Stimulated activated CD4-positive, alpha-beta T cell treated with anti-CD3 and anti-CD28 coated beads, Interleukin-1b, Interleukin-23, amount 100 ng/mL, for 24 hours (primary cell): ENCODE data around the gene SLC25A21.

Experiments
- DNase-seq, 4 experiments: peaks; one replicate each; pipeline ENCODE4 v3.0.0-alpha.2; 2020; ENCODE audit warnings: low read depth in 4 of 4, low spot score in 1 of 4

SLC25A21 gene

DNA sequence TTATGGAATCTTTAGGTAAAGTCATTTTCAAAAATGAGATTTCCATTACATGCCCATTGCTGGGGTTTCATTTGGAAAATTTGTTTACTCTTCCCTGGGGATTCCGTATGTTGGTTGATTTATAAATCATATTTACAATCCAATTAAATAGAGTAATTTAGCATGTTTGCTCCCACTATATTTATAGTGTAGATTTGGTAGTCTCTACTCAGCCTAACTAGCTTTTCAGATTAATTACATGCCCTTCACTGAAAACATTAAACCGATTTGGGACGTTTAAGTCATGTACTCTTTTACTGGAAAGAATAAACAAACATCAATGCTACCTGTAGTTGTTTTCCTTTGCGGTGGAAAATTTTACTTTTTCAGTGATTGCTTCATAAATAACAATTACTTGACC lies 500.3 kb downstream of the SLC25A21 start:
- DNase-seq, result no peak

DNA sequence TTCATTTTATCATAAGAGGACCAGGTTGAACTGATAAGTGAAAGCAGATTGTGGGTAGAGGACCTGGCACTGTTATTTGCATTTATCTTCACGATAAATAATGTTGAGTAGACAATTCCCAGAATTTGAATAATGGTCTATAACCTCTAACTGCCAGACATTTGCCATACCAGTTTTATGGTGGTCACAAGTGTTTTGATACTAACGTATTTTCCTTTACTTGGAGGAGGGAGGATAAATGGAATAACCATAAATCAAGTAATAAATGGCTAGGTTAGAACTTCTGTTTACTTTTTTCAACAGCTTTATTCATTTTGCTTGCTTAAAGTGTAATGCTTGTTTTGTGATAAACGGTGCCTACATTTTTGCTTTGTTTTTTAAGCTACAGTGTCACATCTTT lies 501.3 kb downstream of the SLC25A21 start:
- no peak for DNase-seq

DNA sequence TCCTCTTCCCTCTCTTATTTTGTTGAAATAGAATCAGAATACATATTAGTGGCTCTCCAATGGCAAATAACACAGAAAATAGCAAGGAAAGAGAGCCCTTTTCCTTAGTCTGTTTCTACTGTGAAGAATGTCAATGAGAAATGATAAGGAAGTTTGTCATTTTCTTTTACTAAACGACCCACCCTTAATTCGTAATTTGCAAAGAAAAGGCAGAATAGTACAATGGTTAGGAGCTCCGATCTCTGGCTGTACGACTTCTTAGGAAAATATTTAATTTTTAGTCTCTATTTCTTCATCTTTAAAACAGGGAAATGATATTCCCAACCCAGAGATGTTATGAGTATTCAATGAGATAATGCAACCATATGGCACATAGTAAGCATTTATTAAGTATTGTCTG lies 504.7 kb downstream of the SLC25A21 start:
- DNase-seq, result no peak

DNA sequence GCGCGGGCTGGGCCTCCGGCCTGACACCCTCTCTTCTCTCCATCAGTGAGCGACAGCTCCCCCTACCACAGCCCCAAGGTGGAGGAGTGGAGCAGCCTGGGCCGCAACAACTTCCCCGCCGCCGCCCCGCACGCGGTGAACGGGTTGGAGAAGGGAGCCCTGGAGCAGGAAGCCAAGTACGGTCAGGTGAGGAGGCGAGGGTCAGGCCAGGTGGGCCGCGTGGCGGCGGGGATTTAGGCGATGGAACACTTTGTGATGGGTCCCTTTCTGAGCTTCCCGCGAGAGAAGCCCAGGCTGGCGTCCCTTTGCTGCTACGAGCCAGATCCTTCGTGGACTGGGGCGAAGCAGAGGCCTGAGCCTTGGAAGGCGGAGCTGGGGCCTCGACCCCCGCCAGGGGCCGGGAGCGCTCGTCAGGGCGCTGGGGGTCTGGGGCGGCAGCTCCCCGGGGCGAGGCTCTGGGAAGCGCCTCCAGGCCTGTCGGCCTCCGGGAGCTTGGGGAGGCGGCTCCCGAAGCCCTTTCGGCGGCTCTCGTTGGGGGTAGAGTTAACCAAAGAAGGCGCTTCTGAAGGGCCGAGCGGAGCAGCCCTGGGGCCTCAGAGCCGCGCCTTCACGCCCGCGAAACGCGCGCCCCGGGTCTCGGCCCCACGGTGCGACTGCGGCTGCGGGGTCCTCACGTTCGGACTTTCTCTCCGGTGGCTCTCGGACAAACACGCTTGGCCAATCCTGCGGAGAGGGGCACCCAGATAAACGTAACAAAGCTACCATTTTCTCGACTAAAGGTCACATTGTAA lies 505.8 kb downstream of the SLC25A21 start:
- no peak for DNase-seq

DNA sequence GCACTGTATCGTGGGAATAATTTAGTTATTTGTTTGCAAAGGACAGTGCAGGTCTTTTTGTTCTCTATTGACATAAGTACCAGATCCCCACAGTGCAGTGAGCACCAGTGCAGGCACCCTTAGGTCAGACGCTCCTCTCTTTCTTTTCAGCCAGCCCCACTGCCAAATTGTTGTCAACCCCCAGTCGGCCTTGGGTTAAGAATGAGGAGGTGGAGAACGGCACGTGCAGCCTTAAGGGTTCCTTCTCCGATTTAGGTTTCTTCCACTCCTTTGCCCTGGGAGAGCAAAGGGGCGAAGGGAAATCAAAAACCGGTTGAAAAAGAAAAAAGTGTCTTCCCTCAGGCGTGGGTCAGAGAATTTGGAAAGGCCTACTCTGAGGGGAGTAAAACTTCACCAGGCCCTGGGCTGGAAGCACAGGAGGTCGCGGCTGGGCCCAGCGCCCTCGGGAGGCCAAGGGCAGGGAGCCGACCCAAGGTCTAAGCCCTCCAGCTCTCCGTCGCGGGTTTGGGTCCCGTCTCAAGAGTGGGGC lies 506.5 kb downstream of the SLC25A21 start:
- no peak for DNase-seq

DNA sequence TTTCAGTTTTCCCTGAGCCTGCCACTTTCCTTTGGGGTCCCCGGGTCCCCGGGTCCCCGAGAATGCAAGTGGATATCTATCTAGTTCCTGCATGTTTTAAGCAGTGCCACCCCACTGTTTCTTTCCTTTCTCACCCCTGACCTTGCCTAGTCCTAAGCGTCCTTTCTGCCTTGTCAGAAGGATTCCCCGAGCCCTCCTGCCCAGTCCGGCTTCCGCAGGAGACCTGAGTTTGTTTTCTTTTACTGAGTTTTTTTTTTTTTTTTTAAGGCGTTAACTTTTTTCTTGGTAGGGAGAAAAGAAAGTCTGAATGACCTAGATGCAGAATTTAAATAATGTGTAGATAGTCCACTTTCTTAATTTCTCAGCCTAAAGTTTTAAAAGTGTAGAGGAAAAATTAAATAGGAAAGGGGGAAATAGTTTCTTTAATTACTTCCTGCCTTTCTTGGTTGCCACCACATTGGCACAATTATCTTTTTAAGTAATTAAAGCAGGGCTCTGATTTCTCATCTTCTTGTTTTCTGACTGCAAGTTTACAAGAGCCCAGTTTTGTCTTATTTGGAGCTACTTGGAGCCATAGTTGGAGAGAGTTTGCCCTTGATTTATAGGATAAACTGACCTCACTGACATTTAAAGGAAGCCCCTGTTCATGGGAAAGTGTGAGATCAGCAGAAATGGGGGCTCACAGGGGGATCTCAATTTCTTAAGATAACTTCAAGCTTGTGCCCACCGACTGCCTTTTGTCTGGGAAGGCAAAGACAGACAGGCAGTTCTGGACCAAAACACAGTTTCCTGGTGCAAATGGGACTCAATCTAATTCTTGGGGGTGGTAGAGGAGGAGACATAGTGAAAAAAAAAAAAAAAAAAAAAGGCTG lies 507.8 kb downstream of the SLC25A21 start:
- DNase-seq, result no peak

DNA sequence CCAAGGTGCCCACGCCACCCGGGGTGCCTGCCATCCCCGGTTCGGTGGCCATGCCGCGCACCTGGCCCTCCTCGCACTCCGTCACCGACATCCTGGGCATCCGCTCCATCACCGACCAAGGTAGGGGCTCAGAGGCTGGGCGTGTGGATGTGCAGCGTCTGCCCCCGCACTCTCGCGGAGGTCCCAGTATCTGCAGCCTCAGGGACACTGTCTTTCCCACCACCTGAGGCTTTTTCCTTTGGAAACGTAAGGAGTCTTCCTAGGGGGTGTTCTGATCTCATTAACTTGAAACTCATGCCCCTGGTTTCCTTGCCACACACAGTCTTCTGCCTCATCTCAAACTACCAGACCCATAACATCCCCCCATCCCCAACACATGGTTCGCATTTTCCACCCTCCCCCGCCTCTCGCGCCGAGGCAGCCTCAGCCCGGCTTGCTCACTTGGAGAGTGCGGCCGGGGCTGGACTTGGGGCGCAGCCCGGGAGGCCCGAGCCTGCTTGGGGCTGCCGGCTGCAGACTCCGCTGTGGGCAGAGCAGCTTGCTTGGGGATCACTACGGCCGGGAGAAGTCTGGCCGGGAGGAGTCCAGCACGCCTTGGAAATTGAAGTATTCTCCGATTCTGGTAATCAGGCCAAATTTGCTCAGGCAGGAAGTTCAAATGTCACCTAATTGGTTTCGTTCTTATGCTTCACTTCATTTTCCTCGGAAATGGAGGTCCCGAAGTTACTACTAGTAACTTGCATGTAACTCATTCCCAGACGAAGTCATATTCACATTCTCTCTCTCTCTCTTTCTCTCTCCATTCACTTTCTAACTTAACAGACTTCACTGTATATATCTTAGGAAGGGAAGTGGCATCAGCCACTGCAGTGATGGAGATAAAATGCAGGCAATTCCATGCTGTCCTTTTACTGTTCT lies 508.7 kb downstream of the SLC25A21 start:
- DNase-seq, result no peak

DNA sequence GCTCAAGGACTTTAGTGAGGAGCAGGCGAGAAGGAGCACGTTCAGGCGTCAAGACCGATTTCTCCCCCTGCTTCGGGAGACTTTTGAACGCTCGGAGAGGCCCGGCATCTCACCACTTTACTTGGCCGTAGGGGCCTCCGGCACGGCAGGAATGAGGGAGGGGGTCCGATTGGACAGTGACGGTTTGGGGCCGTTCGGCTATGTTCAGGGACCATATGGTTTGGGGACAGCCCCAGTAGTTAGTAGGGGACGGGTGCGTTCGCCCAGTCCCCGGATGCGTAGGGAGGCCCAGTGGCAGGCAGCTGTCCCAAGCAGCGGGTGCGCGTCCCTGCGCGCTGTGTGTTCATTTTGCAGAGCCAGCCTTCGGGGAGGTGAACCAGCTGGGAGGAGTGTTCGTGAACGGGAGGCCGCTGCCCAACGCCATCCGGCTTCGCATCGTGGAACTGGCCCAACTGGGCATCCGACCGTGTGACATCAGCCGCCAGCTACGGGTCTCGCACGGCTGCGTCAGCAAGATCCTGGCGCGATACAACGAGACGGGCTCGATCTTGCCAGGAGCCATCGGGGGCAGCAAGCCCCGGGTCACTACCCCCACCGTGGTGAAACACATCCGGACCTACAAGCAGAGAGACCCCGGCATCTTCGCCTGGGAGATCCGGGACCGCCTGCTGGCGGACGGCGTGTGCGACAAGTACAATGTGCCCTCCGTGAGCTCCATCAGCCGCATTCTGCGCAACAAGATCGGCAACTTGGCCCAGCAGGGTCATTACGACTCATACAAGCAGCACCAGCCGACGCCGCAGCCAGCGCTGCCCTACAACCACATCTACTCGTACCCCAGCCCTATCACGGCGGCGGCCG lies 509.6 kb downstream of the SLC25A21 start:
- DNase-seq, result no peak

DNA sequence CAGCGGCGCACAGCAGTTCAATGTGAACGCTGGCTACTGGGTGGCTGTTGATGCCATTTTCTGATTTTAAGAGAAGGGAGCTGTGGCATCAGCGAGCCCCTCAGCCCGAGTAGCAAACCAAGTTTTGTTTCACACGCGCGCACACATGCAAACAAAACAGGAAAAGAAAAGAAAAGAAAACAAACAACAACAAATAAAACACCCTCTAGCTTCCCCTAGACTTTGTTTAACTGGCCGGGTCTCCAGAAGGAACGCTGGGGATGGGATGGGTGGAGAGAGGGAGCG lies 510.2 kb downstream of the SLC25A21 start:
- DNase-seq, result no peak

DNA sequence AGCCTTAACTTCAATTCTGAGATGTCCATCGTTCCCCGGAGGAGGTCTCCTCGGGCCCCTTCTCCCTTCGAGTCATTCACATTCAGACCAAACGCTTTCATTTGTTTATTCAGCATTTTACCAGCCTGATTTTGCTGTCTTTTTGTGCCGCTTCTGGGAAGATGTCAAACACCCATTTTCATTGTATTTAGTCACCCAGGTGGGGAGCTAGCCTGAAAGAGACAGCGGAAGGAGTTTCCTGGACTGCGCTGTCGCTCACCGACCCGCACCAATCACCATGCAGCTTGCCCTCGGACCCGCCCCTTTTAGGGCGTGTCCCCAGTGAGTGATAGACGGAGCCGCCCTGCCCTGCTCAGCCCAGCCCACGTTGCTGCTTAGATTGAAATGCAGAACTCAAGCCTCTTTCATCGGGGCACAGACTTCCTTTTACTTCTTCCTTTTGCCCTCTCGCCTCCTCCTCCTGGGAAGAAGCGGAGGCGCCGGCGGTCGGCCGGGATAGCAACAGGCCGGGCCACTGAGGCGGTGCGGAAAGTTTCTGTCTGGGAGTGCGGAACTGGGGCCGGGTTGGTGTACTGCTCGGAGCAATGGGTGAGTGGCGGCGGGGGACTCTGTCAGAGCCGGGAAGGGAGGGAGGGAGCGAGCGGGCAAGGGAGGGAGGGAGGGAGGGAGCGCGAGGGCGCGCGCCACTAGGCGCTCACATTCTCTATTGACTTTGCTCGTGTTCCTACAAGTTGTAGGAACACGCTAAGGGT lies 510.7 kb downstream of the SLC25A21 start, which contains the start of gene PAX9:
Gene PAX9 (plus strand): TSS at position 355 of the 752 bp plus-strand sequence. CDS start 230 bp downstream, at position 585.
- peak in 1 of 4 experiments; percentile 34 for DNase-seq

DNA sequence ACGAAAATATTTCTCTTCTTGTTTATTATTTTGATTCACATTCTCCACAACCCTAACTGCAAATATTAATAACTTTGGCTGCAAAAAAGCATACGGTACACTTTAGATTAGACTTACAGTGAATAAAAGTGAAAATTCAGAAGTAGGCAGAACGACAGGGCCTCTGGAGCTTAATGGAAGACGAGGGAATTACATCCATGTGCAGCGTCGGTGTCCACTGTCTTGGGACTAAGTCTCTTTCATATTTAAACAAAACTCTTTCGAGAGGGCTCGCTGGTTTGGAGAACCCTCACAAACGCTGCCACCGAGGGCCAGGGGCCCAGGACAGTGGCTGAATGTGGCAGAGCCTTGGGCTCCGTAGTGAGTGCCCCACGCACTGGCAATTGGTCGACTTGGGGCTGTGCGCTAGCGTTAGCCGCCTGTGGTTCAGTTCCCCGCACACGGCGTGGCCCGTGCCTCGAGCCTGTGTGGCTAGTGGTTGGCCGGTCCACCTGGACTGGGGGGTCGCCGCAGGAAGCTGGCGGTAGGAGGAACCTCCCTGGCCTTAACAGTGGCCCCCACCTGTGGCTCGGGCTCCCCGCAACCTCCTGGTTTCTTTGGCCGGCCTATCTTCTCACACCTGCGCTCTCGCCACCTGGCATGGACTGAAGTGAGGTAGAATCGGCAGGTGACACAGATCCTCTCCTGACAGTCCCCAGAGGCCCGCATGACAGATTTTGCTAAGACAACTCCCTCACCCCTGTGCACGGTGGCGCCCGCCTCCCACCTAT lies 511.5 kb downstream of the SLC25A21 start:
- DNase-seq, result no peak

DNA sequence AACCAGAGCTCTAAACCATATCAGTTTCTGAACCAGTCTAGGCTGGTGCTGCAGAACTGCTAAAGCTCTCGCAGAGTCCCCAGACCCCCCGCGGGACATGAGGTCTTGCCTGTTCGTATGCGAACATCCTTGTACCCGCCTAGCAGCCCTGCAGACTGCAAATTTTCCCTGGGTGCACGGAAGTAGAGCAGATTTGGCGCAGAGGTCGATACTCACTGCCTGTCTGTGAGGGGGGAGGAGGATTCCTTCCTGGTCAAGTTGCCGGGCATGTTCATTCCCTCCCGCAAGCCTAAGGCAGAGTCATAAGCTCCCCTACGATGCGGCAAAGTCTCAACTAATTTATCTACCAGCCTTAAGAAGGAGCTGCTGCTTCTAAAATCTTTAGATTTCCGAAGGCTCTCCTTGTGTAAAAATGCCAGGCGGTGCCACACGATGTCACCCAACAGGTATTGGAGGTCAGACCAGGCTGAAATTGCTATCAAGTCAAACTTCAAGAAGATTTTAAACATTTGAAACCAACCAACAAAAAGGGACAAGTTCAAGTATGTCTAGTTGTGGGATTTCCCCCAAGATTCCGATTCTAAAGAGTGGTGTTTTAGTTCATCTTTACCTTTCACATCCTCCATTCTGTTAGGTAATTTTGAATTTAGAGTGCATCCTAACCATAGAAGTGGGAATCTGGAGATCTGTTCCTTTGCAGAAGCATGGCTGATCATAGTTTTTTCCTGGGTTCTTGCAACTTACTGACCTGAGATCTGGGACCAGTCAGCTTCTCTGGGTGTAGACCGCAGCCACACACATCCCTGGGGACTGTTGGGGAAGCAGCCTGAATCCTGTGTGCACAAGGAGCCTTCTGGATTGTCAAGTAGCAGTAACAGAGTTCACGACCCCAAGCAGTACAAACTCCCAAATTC lies 512.3 kb downstream of the SLC25A21 start:
- DNase-seq, result no peak

DNA sequence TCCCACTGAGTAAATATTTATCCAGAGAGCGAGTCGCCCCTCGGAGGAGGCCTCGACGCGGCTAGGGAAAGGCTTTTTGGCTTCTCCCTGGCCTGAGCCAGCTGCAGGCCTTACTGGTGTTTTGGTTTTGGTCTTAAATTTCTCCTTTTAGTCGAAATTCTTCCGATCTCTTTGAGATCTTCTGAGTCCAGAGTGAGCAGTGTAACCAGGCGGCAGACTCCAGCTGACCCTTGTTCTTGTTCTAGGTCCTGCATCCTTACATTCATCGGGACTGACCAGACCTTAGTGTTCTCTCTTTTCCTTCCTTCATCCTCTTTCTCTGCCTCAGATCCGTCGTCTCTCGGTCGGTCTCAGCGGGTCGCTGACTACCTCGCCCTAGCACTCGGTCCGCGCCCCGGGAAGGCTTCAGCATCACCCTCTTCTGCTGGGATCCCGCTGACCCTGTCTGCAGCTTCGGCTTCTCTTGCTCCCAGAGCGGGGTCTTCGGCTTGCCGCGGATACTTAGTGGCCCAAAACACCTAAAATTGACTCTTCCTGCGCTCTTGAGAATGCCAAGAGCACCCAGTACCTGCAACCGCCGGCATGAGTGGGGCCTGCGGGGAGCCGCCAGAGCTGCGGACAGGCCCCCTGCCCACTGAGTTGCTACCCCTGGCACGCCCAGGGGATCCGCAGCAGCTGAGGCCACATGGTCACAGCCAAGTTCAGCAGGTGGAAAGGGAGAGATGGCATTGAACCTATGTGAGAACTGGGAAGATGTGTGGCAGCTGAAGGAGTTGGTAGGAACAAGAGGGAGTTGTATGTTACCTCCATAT lies 513.2 kb downstream of the SLC25A21 start:
- no peak for DNase-seq

DNA sequence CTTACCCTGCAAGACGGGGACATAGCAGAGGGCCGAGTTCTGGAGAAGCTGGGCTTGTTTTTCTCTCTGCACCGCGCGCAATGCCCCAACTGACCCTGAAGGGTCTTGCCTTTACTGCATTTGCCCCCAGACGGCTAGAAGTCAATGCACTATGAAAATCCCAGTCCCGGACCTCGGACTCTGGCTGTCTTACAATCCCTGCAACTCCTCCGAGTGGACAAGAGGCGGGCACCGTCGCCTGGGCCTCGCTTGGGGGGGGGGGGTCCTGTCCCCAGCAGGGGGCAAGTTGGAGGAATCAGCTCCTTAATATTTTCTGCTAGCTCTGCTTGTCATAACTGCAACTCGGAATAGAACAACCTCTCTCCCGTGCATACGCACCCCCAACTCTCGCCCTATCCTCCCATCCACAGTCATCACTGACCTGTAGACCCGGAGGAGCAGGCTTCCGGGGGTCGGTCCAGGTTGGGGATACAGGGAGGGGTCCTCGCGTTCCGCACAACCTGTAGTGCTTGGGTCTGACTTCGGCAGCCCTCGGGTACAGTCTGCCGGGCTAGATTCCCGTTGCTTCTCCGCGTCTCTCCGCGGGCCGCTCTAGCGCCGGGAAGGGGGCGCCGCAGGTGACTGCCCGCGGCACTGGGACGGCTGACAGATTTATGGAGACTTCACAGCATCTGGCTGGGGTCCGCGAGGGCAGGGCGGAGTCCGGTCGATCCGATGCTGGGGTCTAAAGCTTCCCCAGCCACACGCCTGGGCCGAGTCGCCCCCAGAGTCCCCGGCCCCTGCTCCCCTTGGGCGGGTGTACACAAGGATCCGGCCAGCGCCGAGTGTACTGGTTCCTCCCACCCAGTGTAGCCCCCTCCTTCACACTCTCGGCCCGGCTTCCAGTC lies 514.0 kb downstream of the SLC25A21 start:
- no peak for DNase-seq

DNA sequence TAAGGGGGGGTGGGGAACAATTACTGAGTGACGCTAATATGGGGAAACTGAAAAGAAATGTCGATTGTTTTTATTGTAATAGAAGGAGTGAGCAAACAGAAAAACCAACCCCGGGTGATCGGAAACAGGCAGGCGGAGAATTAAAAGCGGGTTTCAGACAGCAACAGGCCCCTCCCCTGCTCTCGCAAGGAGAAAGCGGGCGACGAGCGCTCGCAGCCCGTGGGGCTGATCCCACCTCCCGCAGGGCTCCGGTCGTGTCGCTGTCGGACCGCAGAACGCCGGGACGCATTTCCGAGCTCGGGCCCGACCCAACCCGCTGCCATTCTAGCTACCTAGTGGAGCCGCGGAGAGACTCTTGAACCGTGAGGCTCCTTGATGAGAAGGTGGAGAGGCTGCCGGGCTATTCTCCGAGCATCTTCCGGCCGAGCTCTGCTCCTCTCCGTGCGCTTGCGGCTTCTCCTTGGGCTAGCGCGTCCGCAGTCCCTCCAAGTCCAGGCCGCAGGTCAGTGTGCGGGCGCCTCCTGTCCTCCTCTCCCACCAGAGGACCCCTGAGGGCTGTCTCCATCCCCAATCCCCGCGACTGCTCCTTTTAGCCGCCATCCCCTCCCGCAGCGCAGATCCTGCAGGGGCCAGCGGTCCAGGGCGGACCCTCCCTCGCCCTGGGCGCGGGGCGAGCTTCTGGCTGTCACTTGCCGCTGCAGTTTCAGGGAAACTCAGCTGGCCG lies 514.8 kb downstream of the SLC25A21 start:
- no peak for DNase-seq
